ENCODE measurements around the gene TLCD3A.

GRCh38 chr17:689556-690275 is 42.7 kb upstream of the TLCD3A start:
- TF ChIP-seq GATA2 (IDR thresholded peaks at IDR 0.05; ENCODE audit: low read depth, low read length): no peak
- TF ChIP-seq GATA3 (IDR thresholded peaks at IDR 0.05; ENCODE audit: low read depth, low read length): no peak

Data from SH-SY5Y (cell line).